ENCODE data around the gene KLK6. TPM values are rescaled to one million over a fixed set of nuclear protein-coding genes. Genes with fewer than 3 reads are reported as not detected.

The KLK6 gene
- total and polyA plus RNA-seq, 11 donors = not detected

DNA sequence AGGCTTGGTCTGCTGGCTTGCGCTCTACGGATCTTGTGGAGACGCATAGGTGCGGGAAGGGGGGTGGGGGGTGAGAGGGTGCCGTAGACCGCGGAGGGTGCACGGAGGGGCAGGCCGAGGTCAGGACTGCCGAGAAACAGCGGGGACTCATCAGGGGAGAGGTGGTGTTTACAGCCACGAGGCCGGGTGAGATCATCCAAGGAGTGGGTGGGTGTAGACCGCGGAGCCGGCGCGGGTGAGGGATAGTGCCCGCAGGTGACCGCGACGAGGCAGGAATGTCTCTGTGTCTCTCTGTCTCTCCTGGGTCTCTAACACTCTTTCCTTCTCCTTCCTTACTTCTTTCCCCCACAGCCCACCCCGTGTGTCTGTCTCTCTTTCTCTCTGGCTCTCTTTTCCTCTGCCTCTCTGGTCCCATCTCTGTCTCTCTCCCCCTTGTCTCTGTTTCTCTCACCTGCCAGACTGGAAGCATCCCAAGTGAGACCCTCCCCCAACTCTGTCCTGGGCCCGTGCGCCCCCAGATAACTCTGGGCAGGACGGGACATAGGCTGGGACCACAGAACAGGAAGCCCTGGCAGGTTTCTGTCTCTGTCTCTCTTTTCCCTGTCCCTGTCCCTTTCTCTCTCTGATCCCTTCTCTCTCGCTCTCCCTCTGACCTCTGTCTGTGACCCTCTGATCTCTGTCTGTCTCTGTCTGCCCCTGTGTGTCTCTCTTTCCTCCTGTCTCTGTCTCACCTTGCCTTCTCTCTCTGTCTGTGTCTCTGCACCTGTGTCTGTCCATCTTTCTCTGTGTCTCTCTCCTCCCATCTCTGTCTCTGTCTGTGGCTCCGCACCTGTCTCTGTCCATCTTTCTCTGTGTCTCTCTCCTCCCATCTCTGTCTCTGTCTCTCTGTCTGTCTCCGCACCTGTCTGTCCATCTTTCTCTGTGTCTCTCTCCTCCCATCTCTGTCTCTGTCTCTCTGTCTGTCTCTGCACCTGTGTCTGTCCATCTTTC lies 56.4 kb downstream of the KLK6 start:
- Histone ChIP-seq H3K4me1 (peaks cover 0 to 7% (median 0%) of the 10 kb centered on the region in 12 donors), H3K4me3 (no peak overlapping the region), H3K27ac (no peak overlapping the region), H3K27me3 (peaks cover 21 to 85% (median 48%) of the 10 kb centered on the region in 9 donors), H3K9me3 (no peaks in the 10 kb centered on the region), H3K36me3 (no peaks in the 10 kb centered on the region)
- no peak for DNase-seq
- ATAC-seq = no peak
- 9 to 10% (median 9%) methylated on average over 29 of the region's 29 CpGs for WGBS, 4 donors
- intact Hi-C loops (cut with DNase I) = loop anchor here in 1 of 10 donors (10.0 kb wide), 1 partner anchor 378 kb away; no protein-coding TSS in a partner anchor
- TF ChIP-seq, protein P1, sequence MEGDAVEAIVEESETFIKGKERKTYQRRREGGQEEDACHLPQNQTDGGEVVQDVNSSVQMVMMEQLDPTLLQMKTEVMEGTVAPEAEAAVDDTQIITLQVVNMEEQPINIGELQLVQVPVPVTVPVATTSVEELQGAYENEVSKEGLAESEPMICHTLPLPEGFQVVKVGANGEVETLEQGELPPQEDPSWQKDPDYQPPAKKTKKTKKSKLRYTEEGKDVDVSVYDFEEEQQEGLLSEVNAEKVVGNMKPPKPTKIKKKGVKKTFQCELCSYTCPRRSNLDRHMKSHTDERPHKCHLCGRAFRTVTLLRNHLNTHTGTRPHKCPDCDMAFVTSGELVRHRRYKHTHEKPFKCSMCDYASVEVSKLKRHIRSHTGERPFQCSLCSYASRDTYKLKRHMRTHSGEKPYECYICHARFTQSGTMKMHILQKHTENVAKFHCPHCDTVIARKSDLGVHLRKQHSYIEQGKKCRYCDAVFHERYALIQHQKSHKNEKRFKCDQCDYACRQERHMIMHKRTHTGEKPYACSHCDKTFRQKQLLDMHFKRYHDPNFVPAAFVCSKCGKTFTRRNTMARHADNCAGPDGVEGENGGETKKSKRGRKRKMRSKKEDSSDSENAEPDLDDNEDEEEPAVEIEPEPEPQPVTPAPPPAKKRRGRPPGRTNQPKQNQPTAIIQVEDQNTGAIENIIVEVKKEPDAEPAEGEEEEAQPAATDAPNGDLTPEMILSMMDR (IDR thresholded peaks at IDR 0.05) = no peak
- no peak for TF ChIP-seq POLR2A (IDR thresholded peaks at IDR 0.05)

DNA sequence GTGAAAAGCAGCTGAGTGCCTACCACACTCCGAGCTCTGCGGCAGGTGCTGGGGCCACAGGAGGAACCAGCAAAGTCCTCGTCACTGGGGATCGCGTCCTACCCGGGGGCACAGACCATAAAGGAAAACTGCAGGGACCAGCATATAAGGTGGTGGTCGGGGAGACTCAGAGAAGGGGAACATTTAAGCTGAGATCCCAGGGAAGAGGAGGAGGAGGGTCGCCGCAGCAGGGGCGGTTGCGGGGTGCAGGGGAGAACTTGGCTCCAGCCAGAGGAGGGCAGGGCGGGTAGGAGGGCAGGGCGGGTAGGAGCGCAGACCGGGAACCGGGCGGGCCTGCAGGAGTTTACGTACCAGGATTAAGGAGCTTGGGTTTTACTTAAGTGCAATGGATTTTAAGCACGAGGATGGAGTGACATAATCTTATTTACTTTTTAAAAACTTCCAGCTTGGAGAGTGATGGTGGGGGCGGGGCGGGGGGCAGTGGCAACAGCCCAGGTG lies 57.2 kb downstream of the KLK6 start:
- Histone ChIP-seq H3K4me1 (peaks cover 0 to 7% (median 0%) of the 10 kb centered on the region in 12 donors), H3K27me3 (peaks cover 22 to 86% (median 55%) of the 10 kb centered on the region in 9 donors), H3K27ac (no peak overlapping the region), H3K9me3 (no peaks in the 10 kb centered on the region), H3K4me3 (no peak overlapping the region), H3K36me3 (no peaks in the 10 kb centered on the region)
- intact Hi-C loops (cut with DNase I) = loop anchor here in 1 of 10 donors (10.0 kb wide), 1 partner anchor 377 kb away; no protein-coding TSS in a partner anchor
- WGBS, 4 donors = 14 to 19% (median 15%) methylated on average over 21 of the region's 21 CpGs
- no peak for ATAC-seq
- DNase-seq = no peak
- TF ChIP-seq POLR2A (IDR thresholded peaks at IDR 0.05) = no peak
- TF ChIP-seq, protein P1 (IDR thresholded peaks at IDR 0.05) = no peak

DNA sequence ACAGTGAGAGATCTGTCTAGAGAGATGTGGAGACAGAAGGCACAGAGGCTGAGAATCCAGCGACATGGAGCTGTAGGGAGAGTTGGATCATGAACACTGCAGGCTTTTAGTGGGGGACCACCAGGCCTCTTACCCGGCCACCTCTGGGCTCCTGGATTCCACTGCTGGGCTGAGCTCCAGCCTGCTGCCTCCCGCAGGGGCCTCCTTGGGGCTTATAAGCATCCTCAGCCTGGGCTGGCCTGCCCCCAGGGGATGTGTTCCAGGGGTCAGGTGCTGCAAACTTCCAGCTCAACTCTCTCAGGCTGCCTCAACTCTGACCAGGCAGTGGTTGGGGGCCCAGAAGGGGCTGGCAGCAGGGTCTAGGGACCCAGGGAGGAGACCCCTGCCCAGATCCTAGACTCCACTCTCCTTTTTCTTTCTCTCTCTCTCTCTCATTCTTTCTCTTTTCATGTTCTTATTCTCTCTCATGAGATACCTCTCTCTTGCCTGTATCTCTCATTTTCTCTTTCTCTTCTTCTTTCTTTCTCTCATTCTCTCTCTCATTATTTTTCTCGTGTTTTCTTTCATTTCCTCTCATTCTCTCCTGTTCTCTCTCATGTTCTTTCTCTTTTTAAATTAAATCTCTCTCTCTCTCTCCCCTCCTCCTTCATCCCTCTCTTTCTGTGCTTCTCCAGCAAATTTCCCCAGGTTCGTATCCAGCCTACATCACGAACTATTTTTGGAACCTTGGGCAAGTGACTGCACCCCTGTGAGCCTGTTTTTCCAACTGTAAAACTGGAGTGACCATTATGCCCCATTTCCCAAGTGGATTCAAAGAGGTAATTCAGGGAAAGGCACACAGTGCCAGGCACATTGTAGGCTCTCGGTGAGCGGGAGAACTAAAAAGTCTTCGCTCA lies 57.9 kb downstream of the KLK6 start, which contains the start of gene KLK4:
Gene KLK4, minus strand, starts transcription at position 190 of the 896 bp plus-strand sequence. CDS start 657 bp downstream, outside the sequence.
- no peaks in the 10 kb centered on the region for H3K36me3 ChIP-seq
- no peak for TF ChIP-seq POLR2A (IDR thresholded peaks at IDR 0.05)
- TF ChIP-seq, protein P1 (IDR thresholded peaks at IDR 0.05) = no peak
- no peak for ATAC-seq

More for the DNA sequence above, 57.9 kb downstream of the KLK6 start, which contains the start of gene KLK4:
- DNase-seq = no peak
- peaks cover 22 to 86% (median 61%) of the 10 kb centered on the region in 9 donors for H3K27me3 ChIP-seq
- H3K27ac ChIP-seq = no peak within 1 kb of the TSS
- no peak within 1 kb of the TSS for H3K4me3 ChIP-seq
- WGBS, 4 donors = 54 to 58% (median 55%) methylated on average over 9 of the region's 9 CpGs
- H3K4me1 ChIP-seq = peaks cover 0 to 7% (median 0%) of the 10 kb centered on the region in 12 donors
- no peaks in the 10 kb centered on the region for H3K9me3 ChIP-seq
- intact Hi-C loops (cut with DNase I) = loop anchor here in 1 of 10 donors (10.0 kb wide), 1 partner anchor 377 kb away; no protein-coding TSS in a partner anchor
